ENCODE measurements around the gene VMAC.

DNA sequence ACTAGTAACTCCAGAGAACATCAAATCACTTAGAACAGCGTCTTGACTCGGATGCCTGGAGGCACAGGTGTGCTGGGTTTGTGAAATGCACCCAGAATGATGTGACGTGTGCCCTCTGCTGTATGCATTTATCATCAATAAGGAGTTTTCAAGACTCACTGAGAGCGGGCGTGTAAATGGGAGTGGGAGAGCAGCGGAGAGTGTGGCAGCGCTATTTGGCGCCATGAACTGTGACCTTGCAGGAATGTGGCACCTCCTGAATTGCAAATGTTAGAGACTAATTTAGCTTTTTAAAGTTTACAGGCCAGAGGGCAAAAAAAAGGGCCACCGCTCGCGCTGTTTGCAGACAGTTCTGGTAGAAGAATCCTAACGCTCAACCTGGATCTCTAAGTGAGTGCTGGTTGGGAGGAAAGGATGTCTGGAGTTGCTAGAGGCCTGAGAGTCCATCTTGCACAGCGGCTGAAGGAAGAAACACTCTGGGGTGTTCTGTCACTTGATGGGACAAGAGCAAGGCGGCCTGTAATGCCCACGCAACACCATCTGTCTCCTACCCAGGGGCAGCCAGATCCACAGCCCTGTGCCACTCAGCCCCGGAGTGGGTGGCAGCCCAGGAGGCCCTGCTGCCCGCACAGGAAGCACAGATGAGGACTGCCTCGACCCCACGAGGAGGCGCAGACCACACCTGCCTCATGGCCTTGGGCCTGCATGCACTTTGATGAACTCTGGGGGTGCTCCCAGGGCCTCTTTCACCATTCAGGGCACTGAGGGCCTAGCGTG lies 53.6 kb downstream of the VMAC start:
- TF ChIP-seq EZH2 (IDR thresholded peaks at IDR 0.05; ENCODE audit: borderline replicate concordance, low read depth, low read length): no peak
- no peak for TF ChIP-seq ZNF133 (CRISPR knock-in tag; IDR thresholded peaks at IDR 0.05)
- TF ChIP-seq NFE2 (IDR thresholded peaks at IDR 0.05; ENCODE audit: low read depth): no peak
- TF ChIP-seq CTCF (IDR thresholded peaks at IDR 0.05 in 2 of 3, conservative IDR thresholded peaks at IDR 0.05 in 1 of 3; ENCODE audit: insufficient read depth in 2 of 3, low read depth in 1 of 3, low read length in 3 of 3): no peak
- TF ChIP-seq TEAD4 (IDR thresholded peaks at IDR 0.05; ENCODE audit: low read length): no peak
- no peak for TF ChIP-seq TEAD4 (CRISPR knock-in tag; IDR thresholded peaks at IDR 0.05; ENCODE audit: borderline replicate concordance)
- TF ChIP-seq E2F6 (IDR thresholded peaks at IDR 0.05; ENCODE audit: borderline replicate concordance in 1 of 2, extremely low read depth in 1 of 2, insufficient read depth in 1 of 2, insufficient read length in 1 of 2, low read depth in 1 of 2, low read length in 1 of 2, poor library complexity in 1 of 2, severe bottlenecking in 1 of 2): no peak
- TF ChIP-seq PTBP1 (IDR thresholded peaks at IDR 0.05; ENCODE audit: low read depth, low read length): no peak
- TF ChIP-seq CHD2 (IDR thresholded peaks at IDR 0.05; ENCODE audit: low read depth, low read length): no peak
- no peak for TF ChIP-seq MEF2A (IDR thresholded peaks at IDR 0.05; ENCODE audit: control insufficient read depth, low read depth, low read length)
- no peak for TF ChIP-seq GMEB1 (CRISPR knock-in tag; IDR thresholded peaks at IDR 0.05)
- TF ChIP-seq, protein P1, sequence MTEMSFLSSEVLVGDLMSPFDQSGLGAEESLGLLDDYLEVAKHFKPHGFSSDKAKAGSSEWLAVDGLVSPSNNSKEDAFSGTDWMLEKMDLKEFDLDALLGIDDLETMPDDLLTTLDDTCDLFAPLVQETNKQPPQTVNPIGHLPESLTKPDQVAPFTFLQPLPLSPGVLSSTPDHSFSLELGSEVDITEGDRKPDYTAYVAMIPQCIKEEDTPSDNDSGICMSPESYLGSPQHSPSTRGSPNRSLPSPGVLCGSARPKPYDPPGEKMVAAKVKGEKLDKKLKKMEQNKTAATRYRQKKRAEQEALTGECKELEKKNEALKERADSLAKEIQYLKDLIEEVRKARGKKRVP (CRISPR knock-in tag; IDR thresholded peaks at IDR 0.05): no peak
- TF ChIP-seq STAG1 (CRISPR knock-in tag; IDR thresholded peaks at IDR 0.05; ENCODE audit: borderline replicate concordance): no peak
- TF ChIP-seq, protein P2, sequence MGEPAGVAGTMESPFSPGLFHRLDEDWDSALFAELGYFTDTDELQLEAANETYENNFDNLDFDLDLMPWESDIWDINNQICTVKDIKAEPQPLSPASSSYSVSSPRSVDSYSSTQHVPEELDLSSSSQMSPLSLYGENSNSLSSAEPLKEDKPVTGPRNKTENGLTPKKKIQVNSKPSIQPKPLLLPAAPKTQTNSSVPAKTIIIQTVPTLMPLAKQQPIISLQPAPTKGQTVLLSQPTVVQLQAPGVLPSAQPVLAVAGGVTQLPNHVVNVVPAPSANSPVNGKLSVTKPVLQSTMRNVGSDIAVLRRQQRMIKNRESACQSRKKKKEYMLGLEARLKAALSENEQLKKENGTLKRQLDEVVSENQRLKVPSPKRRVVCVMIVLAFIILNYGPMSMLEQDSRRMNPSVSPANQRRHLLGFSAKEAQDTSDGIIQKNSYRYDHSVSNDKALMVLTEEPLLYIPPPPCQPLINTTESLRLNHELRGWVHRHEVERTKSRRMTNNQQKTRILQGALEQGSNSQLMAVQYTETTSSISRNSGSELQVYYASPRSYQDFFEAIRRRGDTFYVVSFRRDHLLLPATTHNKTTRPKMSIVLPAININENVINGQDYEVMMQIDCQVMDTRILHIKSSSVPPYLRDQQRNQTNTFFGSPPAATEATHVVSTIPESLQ (CRISPR knock-in tag; IDR thresholded peaks at IDR 0.05): no peak
- no peak for TF ChIP-seq GTF2E2 (tag; IDR thresholded peaks at IDR 0.05)
